OCI-LY3 (cell line): ENCODE data around the gene MVD.

Experiments used
- EZH2phosphoT487 ChIP-seq: fragments of 200-600 bp; shearing (Covaris generic); IDR thresholded peaks from 2 replicates; pipeline ENCODE4 v1.6.1; 2018; ENCODE audit warnings: antibody characterized with exemption, mixed run types, low read depth
- TF ChIP-seq, protein P1 (sequence below): fragments of 200-600, 300-600 bp; sonication (generic); IDR thresholded peaks from 2 replicates; pipeline ENCODE4 v1.5.1; 2014; ENCODE audit warnings: antibody characterized with exemption, low read length, low read depth

- TF ChIP-seq, protein P1, sequence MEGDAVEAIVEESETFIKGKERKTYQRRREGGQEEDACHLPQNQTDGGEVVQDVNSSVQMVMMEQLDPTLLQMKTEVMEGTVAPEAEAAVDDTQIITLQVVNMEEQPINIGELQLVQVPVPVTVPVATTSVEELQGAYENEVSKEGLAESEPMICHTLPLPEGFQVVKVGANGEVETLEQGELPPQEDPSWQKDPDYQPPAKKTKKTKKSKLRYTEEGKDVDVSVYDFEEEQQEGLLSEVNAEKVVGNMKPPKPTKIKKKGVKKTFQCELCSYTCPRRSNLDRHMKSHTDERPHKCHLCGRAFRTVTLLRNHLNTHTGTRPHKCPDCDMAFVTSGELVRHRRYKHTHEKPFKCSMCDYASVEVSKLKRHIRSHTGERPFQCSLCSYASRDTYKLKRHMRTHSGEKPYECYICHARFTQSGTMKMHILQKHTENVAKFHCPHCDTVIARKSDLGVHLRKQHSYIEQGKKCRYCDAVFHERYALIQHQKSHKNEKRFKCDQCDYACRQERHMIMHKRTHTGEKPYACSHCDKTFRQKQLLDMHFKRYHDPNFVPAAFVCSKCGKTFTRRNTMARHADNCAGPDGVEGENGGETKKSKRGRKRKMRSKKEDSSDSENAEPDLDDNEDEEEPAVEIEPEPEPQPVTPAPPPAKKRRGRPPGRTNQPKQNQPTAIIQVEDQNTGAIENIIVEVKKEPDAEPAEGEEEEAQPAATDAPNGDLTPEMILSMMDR: no peak
- TF ChIP-seq EZH2phosphoT487: no peak
Measured at GRCh38 chr16:88700322-88700635, 37.4 kb upstream of the MVD start.
